ENCODE results near the gene ELL. TPM values are rescaled to one million over a fixed set of nuclear protein-coding genes. Genes with fewer than 3 reads are reported as not detected.
A peak's percentile ranks its signal among the peaks of the same experiment; 100 is the strongest.

The ELL gene
- total and polyA plus RNA-seq, 9 of the 15 experiments (the other 6 are each of a cell fraction or from before 2014, with no cell fraction given), result 0.24 to 22.5 (median 4.1) TPM

DNA sequence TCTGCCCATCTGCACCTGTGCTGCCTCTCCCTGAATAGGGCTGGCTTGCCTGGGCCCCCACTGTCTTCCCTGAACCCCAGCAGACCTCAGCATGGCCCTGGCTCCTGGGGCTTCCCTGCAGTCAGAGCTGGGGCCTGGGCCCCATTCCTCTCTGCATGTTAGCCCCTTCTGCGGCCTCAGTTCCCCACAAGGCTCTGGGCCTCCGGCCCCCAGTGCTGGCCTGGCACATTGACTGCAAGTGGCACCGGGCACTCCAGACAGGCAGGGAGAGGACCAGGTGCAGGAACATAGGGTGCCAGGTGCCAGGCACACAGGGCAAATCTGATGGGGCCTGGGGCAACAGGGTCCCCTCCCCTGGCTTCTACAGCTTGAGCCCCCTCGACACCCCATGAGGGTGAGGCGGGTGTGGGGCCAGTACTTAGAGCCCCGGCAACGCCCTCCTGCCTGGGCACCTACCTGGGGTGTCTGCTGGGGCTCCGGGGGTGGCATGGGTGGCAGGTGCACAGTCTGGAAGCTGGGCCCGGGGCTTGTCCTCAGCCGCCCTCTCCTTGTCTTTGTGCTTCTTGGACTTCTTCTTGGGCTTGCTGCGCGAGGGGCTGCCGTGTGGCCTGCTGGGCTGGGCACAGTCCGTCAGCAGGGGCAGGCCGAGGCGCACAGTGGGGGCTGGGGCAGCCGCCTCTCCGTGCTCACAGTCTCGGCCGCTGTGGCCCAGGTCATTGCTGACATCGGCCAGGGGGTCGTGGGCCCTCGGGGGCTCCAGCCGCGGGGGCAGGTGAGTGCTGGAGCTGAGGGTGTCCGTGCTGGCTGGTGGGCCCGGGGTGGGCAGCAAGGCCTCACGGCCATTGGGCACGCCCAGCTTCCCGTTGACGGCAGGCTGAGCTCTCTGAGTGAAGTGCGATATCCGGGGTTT is 71.6 kb downstream of the ELL start:
- 71% methylated on average over 18 of the region's 33 CpGs for WGBS (ENCODE audit: insufficient coverage, low coverage, missing lambda C conversion rate)
- intact Hi-C loops (cut with micrococcal nuclease), result no loop called here
- FAIRE-seq (no peak), DNase-seq (ENCODE audit: extremely low read depth in 1 of 4, low spot score in 3 of 4) (no peak), ATAC-seq (no peak)
- peaks cover 3% of the 10 kb centered on the region for H3K9me1 ChIP-seq (ENCODE audit: control insufficient read depth, insufficient read depth, low read length)
- no peak overlapping the region for H2AFZ ChIP-seq (ENCODE audit: low read depth, low read length)
- H3K9ac ChIP-seq (ENCODE audit: insufficient read depth in 1 of 2, low read depth in 2 of 2, low read length in 2 of 2), result peak overlapping the region in 1 of 2 experiments; percentile 68; a peak in 2 of 4 replicates
- no peaks in the 10 kb centered on the region for H4K20me1 ChIP-seq (replicated peaks; ENCODE audit: control insufficient read depth, insufficient read depth, low read length)
- in situ Hi-C loops (cut with MboI), result loop anchor here (5.0 kb wide), 1 partner anchor 412 kb away; no protein-coding TSS in a partner anchor
- no TSS peak for BruUV-seq (replicated peaks)
- CTCF ChIA-PET (ENCODE audit: low intra/inter-chr PET ratio), result interaction anchor here (0.6 to 1.1 kb wide), 3 partner anchors 11 to 225 kb away, joined by 3 to 4 read pairs (median 4); no protein-coding TSS in a partner anchor
- H3K27me3 ChIP-seq (ENCODE audit: control insufficient read depth in 2 of 2, insufficient read depth in 2 of 2, low read length in 2 of 2), result no peaks in the 10 kb centered on the region
- no peak overlapping the region for H3K4me2 ChIP-seq (ENCODE audit: insufficient read depth, low read length)
- H3K4me1 ChIP-seq (replicated peaks in 1 of 2; ENCODE audit: control insufficient read depth in 2 of 2, insufficient read depth in 2 of 2, low read length in 2 of 2), result peaks cover 0 to 38% of the 10 kb centered on the region in 2 experiments; a peak in 2 of 5 replicates
- no peak overlapping the region for H3K27ac ChIP-seq (ENCODE audit: extremely low read depth, low read depth, low read length)
- H3K79me2 ChIP-seq (ENCODE audit: control insufficient read depth, insufficient read depth, low read length), result no peaks in the 10 kb centered on the region; the same call in 2 of the 3 replicates
- H3K4me3 ChIP-seq, result no peak overlapping the region
- POLR2A ChIA-PET, result interaction anchor here (0.5 to 0.8 kb wide), 2 partner anchors 171 to 397 kb away, joined by 4 to 5 read pairs; no protein-coding TSS in a partner anchor
- no peaks in the 10 kb centered on the region for H3K9me3 ChIP-seq (replicated peaks; ENCODE audit: control insufficient read depth, insufficient read depth, low read depth, low read length)
- H3K36me3 ChIP-seq (ENCODE audit: control insufficient read depth, insufficient read depth, low read length), result peaks cover 75% of the 10 kb centered on the region; the same call in 2 of the 3 replicates
- TF ChIP-seq SRSF3 (IDR thresholded peaks at IDR 0.05; ENCODE audit: insufficient read depth, low read length) (no peak), DIDO1 (tag; IDR thresholded peaks at IDR 0.05; ENCODE audit: low read depth) (no peak), SETDB1 (IDR thresholded peaks at IDR 0.05; ENCODE audit: low read length) (no peak), ATF1 (CRISPR knock-in tag; IDR thresholded peaks at IDR 0.05) (no peak), ATF1 (tag; IDR thresholded peaks at IDR 0.05) (no peak), HCFC1 (IDR thresholded peaks at IDR 0.05; ENCODE audit: low read depth, low read length) (no peak), ZNF165 (CRISPR knock-in tag; IDR thresholded peaks at IDR 0.05; ENCODE audit: borderline replicate concordance) (no peak), POLR2G (IDR thresholded peaks at IDR 0.05; ENCODE audit: low read depth, low read length) (peak; percentile 49; the same call in 1 of the 2 replicates), TBP (optimal IDR thresholded peaks at IDR 0.05; ENCODE audit: low read depth, low read length) (no peak), MAZ (CRISPR knock-in tag; conservative IDR thresholded peaks at IDR 0.05 in 1 of 2, IDR thresholded peaks at IDR 0.05 in 1 of 2) (no peak), GTF3C2 (IDR thresholded peaks at IDR 0.05; ENCODE audit: borderline replicate concordance, extremely low read depth, insufficient read length) (no peak), ARID4B (CRISPR knock-in tag; IDR thresholded peaks at IDR 0.05) (0 out of 2 replicates have a peak, but pooled peaks have one; percentile 36), KLF10 (CRISPR knock-in tag; IDR thresholded peaks at IDR 0.05) (no peak), ZNF143 (CRISPR knock-in tag; IDR thresholded peaks at IDR 0.05) (0 out of 2 replicates have a peak, but pooled peaks have one; percentile 26)
